K562 (cell line): ENCODE results near the gene SQOR. TPM values are rescaled to one million over a fixed set of nuclear protein-coding genes. Genes with fewer than 3 reads are reported as not detected.

ENCODE experiments used
- FIP1L1 ChIP-seq: fragments of 200-400 bp; formaldehyde crosslinking; IDR thresholded peaks from 2 replicates; pipeline ENCODE4 v1.6.1; 2018; ENCODE audit warnings: mild to moderate bottlenecking, low read depth, low read length; ENCODE audit not compliant: poor library complexity, severe bottlenecking
- GATA2 ChIP-seq: sonication (generic); formaldehyde crosslinking; IDR thresholded peaks from 2 replicates; pipeline ENCODE4 v1.4.0; 2020; ENCODE audit warnings: mild to moderate bottlenecking, missing genetic modification reagents
- HCFC1 ChIP-seq: IDR thresholded peaks from 2 replicates; pipeline ENCODE4 v1.6.1; 2012; ENCODE audit warnings: low read depth, low read length, improper control_type of control experiment
- HEY1 ChIP-seq: fragments of 250-450 bp; sonication (Bioruptor Pico); IDR thresholded peaks from 2 replicates; pipeline ENCODE4 v1.5.0; 2020; ENCODE audit warnings: mild to moderate bottlenecking, moderate library complexity, borderline replicate concordance
- HNRNPK ChIP-seq: fragments of 200-400 bp; formaldehyde crosslinking; IDR thresholded peaks from one replicate; pipeline ENCODE4 v1.6.1; 2018; ENCODE audit warnings: mild to moderate bottlenecking, low read depth, low read length; ENCODE audit not compliant: poor library complexity, severe bottlenecking
- KAT7 ChIP-seq: sonication (generic); formaldehyde crosslinking; IDR thresholded peaks from 2 replicates; pipeline ENCODE4 v1.8.0; 2022; ENCODE audit warnings: missing genetic modification reagents, mild to moderate bottlenecking, borderline replicate concordance
- KDM2B ChIP-seq: fragments of 250-450 bp; sonication (Bioruptor Pico); IDR thresholded peaks from 2 replicates; pipeline ENCODE4 v1.8.0; 2021; ENCODE audit warnings: mild to moderate bottlenecking, moderate library complexity
- NR1H2 ChIP-seq: sonication (generic); formaldehyde crosslinking; IDR thresholded peaks from 2 replicates; pipeline ENCODE4 v1.4.0; 2020; ENCODE audit warnings: mild to moderate bottlenecking, missing genetic modification reagents
- RCOR1 ChIP-seq, 2 experiments: IDR thresholded peaks; 2 replicates each; pipeline ENCODE4 v1.6.1; 2012; ENCODE audit warnings: low read depth in 2 of 2, low read length in 2 of 2, borderline replicate concordance in 1 of 2, improper control_type of control experiment in 1 of 2
- SETDB1 ChIP-seq: IDR thresholded peaks from one replicate; pipeline ENCODE4 v1.6.1; 2012; ENCODE audit warnings: low read length, control low read depth, inconsistent platforms
- TCF7 ChIP-seq: sonication (generic); IDR thresholded peaks from 2 replicates; pipeline ENCODE4 v1.6.1; 2016; ENCODE audit warnings: antibody characterized with exemption, borderline replicate concordance
- YY1 ChIP-seq, 3 experiments: IDR thresholded peaks; 2 replicates each; pipeline ENCODE4 v1.6.1; 2011; ENCODE audit warnings: low read length in 2 of 3, mild to moderate bottlenecking in 2 of 3, moderate library complexity in 2 of 3, borderline replicate concordance in 1 of 3, control low read depth in 1 of 3, low read depth in 1 of 3; ENCODE audit not compliant: insufficient read depth in 3 of 3, insufficient replicate concordance in 2 of 3, control insufficient read depth in 1 of 3, insufficient read length in 1 of 3; ENCODE audit errors: extremely low read depth in 1 of 3
- ZFPM2 ChIP-seq: fragments of 250-450 bp; sonication (Bioruptor Pico); IDR thresholded peaks from 2 replicates; pipeline ENCODE4 v1.5.1; 2022; ENCODE audit warnings: mild to moderate bottlenecking
- ZNF133 ChIP-seq: fragments of 250-450 bp; sonication (Bioruptor Pico); IDR thresholded peaks from 2 replicates; pipeline ENCODE4 v1.4.0; 2020; ENCODE audit warnings: mild to moderate bottlenecking
- ZNF561 ChIP-seq: fragments of 450-650 bp; formaldehyde crosslinking; conservative IDR thresholded peaks from 2 replicates; pipeline ENCODE4 v1.4.0; 2020; ENCODE audit warnings: mild to moderate bottlenecking, moderate library complexity
- ZNF76 ChIP-seq: fragments of 250-450 bp; sonication (Bioruptor Pico); IDR thresholded peaks from 2 replicates; pipeline ENCODE4 v1.4.0; 2020; ENCODE audit warnings: mild to moderate bottlenecking, moderate library complexity, borderline replicate concordance
- ZNF785 ChIP-seq: fragments of 250-450 bp; sonication (Bioruptor Pico); IDR thresholded peaks from 2 replicates; pipeline ENCODE4 v1.4.0; 2020; ENCODE audit warnings: mild to moderate bottlenecking
- polyA plus RNA-seq, 8 experiments: library from polyadenylated mRNA; depleted of rRNA in 4 of 8; stranded (reverse) in 5 of 8; unstranded in 3 of 8; fragments of >200 nt; fragmentation: Nextera tagmentation in 2 of 8; fragmentation: Illumina TruSeq in 1 of 8; extraction: Ambion mirVana in 2 of 8; extraction: Trizol in 1 of 8; gene quantifications; 2 replicates each; pipeline versions ENCODE4 v1.2.1 to v1.2.3, GENCODE V29; 2011 to 2014; ENCODE audit warnings: inconsistent platforms in 1 of 8, missing spikeins in 1 of 8
- total RNA-seq, 7 experiments: library from RNA; depleted of rRNA in 6 of 7; stranded (reverse); fragments of >200 nt in 6 of 7; fragmentation: Illumina TruSeq in 2 of 7; extraction: Trizol in 2 of 7; gene quantifications; 2 replicates each; pipeline versions ENCODE4 v1.2.1 to v1.2.3, GENCODE V29; 2011 to 2021; ENCODE audit warnings: low replicate concordance in 1 of 7
- TF ChIP-seq, protein P1 (sequence below): sonication (generic); formaldehyde crosslinking; IDR thresholded peaks from 2 replicates; pipeline ENCODE4 v1.8.1; 2023; ENCODE audit warnings: mild to moderate bottlenecking, missing genetic modification reagents
- TF ChIP-seq, protein P2 (sequence below): IDR thresholded peaks from 3 replicates; pipeline ENCODE4 v1.6.1; 2011; ENCODE audit warnings: borderline replicate concordance, mild to moderate bottlenecking, moderate library complexity; ENCODE audit not compliant: insufficient read length; ENCODE audit errors: extremely low read depth
- TF ChIP-seq, protein P3 (sequence below): sonication (generic); formaldehyde crosslinking; IDR thresholded peaks from 2 replicates; pipeline ENCODE4 v1.8.0; 2022; ENCODE audit warnings: missing genetic modification reagents, mild to moderate bottlenecking, borderline replicate concordance

The SQOR gene
- total and polyA plus RNA-seq, 9 of the 15 experiments (the other 6 are each of a cell fraction or from before 2014, with no cell fraction given): 0.32 to 1.6 (median 1.1) TPM

DNA sequence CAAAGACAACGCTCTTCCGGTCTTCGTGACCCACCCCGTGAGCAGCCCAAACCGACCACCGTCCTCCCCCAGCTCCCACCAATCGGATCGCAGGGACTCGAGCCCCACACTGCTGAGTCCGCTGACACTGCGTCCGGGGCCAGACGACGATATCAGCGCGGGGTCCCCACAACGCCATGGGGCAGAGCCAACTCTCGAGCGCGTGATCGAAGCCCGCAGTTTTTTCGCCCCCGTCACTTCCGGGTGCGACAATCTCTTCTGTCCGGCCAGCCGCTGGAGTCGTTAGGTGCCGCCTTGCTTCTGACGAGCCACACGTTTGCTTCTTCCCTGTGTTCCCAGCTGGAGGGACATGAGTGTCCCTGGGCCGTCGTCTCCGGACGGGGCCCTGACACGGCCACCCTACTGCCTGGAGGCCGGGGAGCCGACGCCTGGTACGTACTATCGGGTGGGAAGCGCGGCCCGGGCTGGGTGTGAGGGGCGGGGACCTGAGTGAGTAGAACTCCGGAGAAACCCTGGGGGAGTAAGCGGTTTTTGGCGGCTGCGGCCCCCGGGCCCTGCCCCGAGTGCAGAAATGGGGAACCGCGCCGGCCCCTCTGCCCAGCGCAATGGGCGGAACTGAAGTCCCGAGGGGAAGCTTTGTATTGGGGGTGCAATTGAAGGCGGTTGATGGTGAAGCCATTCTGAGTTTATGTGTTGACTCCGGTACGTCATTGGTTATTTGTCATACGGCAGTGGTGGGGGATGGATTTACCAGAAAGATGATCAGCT lies 47.5 kb upstream of the SQOR start, which contains the start of gene BLOC1S6 (continued):
- TF ChIP-seq, protein P1, sequence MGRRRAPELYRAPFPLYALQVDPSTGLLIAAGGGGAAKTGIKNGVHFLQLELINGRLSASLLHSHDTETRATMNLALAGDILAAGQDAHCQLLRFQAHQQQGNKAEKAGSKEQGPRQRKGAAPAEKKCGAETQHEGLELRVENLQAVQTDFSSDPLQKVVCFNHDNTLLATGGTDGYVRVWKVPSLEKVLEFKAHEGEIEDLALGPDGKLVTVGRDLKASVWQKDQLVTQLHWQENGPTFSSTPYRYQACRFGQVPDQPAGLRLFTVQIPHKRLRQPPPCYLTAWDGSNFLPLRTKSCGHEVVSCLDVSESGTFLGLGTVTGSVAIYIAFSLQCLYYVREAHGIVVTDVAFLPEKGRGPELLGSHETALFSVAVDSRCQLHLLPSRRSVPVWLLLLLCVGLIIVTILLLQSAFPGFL (CRISPR knock-in tag): 0 out of 2 replicates have a peak, but pooled peaks have one; percentile 48
- TF ChIP-seq, protein P2, sequence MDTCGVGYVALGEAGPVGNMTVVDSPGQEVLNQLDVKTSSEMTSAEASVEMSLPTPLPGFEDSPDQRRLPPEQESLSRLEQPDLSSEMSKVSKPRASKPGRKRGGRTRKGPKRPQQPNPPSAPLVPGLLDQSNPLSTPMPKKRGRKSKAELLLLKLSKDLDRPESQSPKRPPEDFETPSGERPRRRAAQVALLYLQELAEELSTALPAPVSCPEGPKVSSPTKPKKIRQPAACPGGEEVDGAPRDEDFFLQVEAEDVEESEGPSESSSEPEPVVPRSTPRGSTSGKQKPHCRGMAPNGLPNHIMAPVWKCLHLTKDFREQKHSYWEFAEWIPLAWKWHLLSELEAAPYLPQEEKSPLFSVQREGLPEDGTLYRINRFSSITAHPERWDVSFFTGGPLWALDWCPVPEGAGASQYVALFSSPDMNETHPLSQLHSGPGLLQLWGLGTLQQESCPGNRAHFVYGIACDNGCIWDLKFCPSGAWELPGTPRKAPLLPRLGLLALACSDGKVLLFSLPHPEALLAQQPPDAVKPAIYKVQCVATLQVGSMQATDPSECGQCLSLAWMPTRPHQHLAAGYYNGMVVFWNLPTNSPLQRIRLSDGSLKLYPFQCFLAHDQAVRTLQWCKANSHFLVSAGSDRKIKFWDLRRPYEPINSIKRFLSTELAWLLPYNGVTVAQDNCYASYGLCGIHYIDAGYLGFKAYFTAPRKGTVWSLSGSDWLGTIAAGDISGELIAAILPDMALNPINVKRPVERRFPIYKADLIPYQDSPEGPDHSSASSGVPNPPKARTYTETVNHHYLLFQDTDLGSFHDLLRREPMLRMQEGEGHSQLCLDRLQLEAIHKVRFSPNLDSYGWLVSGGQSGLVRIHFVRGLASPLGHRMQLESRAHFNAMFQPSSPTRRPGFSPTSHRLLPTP: no peak
- TF ChIP-seq ZNF785 (CRISPR knock-in tag): no peak
- TF ChIP-seq KAT7 (CRISPR knock-in tag): peak; percentile 90; the same call in 1 of the 2 replicates
- no peak for TF ChIP-seq ZNF561 (CRISPR knock-in tag)
- TF ChIP-seq HEY1: no peak
- TF ChIP-seq ZNF76 (CRISPR knock-in tag): no peak
- TF ChIP-seq HNRNPK: no peak
- TF ChIP-seq ZFPM2 (CRISPR knock-in tag): no peak
- TF ChIP-seq ZNF133: no peak
- peak; percentile 66 for TF ChIP-seq HCFC1
- TF ChIP-seq RCOR1 (IDR thresholded peaks at IDR 0.05; ENCODE audit: borderline replicate concordance in 1 of 2, low read depth in 2 of 2, low read length in 2 of 2): peak in 1 of 2 experiments; percentile 33; a peak in 1 of 4 replicates
- no peak for TF ChIP-seq TCF7
- TF ChIP-seq NR1H2 (CRISPR knock-in tag): no peak
- TF ChIP-seq FIP1L1: peak; percentile 38
- TF ChIP-seq YY1 (IDR thresholded peaks at IDR 0.05; ENCODE audit: borderline replicate concordance in 1 of 3, control insufficient read depth in 1 of 3, extremely low read depth in 1 of 3, insufficient read depth in 3 of 3, insufficient read length in 1 of 3, insufficient replicate concordance in 2 of 3, low read depth in 1 of 3, low read length in 2 of 3): peak in 2 of 3 experiments; percentile 57 to 79
- no peak for TF ChIP-seq GATA2 (CRISPR knock-in tag)
- TF ChIP-seq KDM2B (CRISPR knock-in tag): no peak
- TF ChIP-seq SETDB1: no peak
- TF ChIP-seq, protein P3, sequence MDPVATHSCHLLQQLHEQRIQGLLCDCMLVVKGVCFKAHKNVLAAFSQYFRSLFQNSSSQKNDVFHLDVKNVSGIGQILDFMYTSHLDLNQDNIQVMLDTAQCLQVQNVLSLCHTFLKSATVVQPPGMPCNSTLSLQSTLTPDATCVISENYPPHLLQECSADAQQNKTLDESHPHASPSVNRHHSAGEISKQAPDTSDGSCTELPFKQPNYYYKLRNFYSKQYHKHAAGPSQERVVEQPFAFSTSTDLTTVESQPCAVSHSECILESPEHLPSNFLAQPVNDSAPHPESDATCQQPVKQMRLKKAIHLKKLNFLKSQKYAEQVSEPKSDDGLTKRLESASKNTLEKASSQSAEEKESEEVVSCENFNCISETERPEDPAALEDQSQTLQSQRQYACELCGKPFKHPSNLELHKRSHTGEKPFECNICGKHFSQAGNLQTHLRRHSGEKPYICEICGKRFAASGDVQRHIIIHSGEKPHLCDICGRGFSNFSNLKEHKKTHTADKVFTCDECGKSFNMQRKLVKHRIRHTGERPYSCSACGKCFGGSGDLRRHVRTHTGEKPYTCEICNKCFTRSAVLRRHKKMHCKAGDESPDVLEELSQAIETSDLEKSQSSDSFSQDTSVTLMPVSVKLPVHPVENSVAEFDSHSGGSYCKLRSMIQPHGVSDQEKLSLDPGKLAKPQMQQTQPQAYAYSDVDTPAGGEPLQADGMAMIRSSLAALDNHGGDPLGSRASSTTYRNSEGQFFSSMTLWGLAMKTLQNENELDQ (CRISPR knock-in tag): no peak
